Measurements from ENCODE around the gene SPDYE18.
"Not testable (repeated sequence)": the region's sequence is repeated elsewhere in the genome, so short reads cannot be mapped to it uniquely, and the experiment has no call there.

SPDYE18 gene

GRCh38 chr7:77006127-77007110, 55.9 kb downstream of the SPDYE18 start:
- DNase-seq (ENCODE audit: low read depth in 2 of 3, low spot score in 1 of 3): not testable (repeated sequence)

DNA sequence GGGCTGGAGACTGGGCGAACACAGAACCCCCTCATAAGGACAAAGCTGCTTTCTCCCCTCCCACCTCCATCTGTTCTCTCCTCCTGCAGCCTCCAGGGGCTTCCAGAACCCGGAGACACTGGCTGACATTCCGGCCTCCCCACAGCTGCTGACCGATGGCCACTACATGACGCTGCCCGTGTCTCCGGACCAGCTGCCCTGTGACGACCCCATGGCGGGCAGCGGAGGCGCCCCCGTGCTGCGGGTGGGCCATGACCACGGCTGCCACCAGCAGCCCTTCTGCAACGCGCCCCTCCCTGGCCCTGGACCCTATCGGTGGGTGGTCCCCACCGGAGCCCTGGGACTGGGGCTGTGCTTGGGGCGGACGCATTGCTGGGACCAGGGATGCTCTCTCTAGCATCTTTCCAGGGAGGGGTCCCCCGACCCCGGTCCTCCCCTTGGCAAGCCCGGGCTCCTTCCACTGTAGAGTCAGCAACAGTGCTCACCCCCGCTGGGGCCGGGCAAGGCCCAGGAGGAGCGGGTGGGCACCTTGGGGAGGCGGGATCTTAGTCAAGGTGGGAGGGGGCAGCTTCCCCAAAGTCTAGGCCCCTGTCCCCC, 56.8 kb downstream of the SPDYE18 start:
- not testable (repeated sequence) for DNase-seq (ENCODE audit: low read depth in 2 of 3, low spot score in 1 of 3)

DNA sequence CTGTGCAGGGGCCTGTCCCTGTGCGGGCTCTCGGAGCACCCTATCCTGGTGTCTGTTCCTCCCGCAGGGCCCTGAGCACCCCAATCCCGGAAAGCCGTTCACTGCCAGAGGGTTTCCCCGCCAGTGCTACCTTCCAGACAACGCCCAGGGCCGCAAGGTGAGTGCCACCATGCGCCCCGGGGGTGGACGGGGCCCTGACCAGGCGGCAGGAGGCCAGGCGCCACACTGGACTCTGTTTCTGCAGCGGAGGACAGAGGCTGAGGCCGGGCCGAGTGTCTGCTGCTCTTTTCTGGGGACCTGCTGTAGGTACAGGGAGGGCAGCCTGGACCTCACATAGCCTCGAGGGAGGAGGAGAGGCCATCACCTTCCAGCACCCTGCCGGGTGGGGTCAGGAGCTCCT, 58.2 kb downstream of the SPDYE18 start:
- DNase-seq (ENCODE audit: low read depth in 2 of 3, low spot score in 1 of 3): not testable (repeated sequence)

DNA sequence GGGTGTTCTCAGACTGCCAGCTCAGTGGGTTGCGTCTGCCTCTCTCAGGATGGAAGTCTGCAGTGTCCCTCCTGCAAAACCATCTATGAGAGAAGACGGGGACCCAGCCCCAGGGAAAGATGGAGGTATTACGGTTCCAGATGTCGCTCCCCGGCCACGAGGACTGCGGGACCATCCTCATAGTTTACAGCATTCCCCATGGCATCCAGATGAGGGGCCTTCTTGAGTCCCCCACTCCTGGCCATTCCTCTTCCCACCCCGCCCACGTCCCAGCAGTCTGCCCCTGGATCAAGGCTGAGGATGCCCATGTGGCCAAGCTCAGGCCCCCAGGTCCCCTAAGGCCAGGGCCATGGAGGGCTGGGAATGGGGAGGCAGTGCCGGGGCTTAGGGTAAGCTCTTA, 59.1 kb downstream of the SPDYE18 start:
- not testable (repeated sequence) for DNase-seq (ENCODE audit: low read depth in 2 of 3, low spot score in 1 of 3)

DNA sequence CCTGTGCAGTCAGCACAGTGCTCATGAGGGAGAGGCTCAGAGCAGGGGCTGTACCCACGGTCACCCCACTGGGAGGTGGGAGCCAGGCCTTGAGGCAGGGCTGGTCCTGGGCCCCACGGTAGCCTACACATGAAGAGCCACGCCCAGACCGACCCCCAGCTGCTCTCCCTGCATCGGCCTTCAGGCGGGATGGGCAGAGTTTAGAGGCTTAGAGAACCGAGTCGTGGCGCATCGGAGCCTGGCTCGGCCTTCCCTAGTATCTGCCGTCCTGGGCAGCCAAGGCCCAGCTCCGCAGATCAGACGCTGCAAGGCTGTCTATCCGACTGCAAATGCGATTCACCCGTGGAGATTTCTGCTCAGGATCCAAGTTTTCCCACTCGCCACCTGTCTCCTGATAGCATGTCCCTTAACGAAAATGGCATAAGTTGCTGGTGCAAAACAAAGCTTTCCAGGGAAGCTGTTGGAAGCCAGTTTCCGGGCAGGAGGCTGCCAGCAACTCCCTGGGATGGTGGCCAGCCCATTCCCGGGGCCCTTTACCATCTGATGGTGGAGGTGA, 59.6 kb downstream of the SPDYE18 start:
- not testable (repeated sequence) for DNase-seq (ENCODE audit: low read depth in 2 of 3, low spot score in 1 of 3)

- DNase-seq (ENCODE audit: low read depth in 2 of 3, low spot score in 1 of 3): not testable (repeated sequence)
These were observed 60.3 kb downstream of the SPDYE18 start for GRCh38 chr7:77002104-77002503.

Measured in stimulated activated CD4-positive, alpha-beta T cell treated with anti-CD3 and anti-CD28 coated beads, Interleukin-12 subunit alpha, Interleukin-12 subunit beta, amount 100 ng/mL, for 48 hours (primary cell).